Transverse colon (tissue), 3 donors: ENCODE results near the gene COL11A2.

Experiments used
- CTCF ChIP-seq, 5 experiments: fragments of 200-600 bp in 3 of 5; fragments of 450-650 bp in 2 of 5; sonication (generic) in 3 of 5; IDR thresholded peaks; 1 replicate in 2 of 5; 2 replicates in 3 of 5; pipeline ENCODE4 v1.5.1; 2016 to 2017; ENCODE audit warnings: antibody characterized with exemption in 5 of 5, inconsistent platforms in 3 of 5, mild to moderate bottlenecking in 2 of 5, moderate library complexity in 1 of 5
- POLR2A ChIP-seq: fragments of 450-650 bp; IDR thresholded peaks from one replicate; pipeline ENCODE4 v1.6.1; 2016; ENCODE audit warnings: antibody characterized with exemption, mild to moderate bottlenecking, moderate library complexity

GRCh38 chr6:33124525-33124901 lies 67.8 kb downstream of the COL11A2 start:
- no peak for TF ChIP-seq CTCF (IDR thresholded peaks at IDR 0.05)
- TF ChIP-seq POLR2A = no peak
